IMR-90 (cell line): ENCODE measurements around the gene TSPAN31. TPM values are rescaled to one million over a fixed set of nuclear protein-coding genes. Genes with fewer than 3 reads are reported as not detected.

ENCODE experiments used
- ATAC-seq: fragments of 200-7000 bp; cut with Tn5 transposase; 2 replicates; pipeline ENCODE4 v1.9.1; 2020; ENCODE audit warnings: low read depth, mild to moderate bottlenecking, moderate library complexity
- BruUV-seq: library from RNA; stranded (reverse); fragments of 400-500 nt; replicated peaks from 2 replicates; lab custom pipeline; 2021; lab: Mats Ljungman, UMichigan
- CTCF ChIA-PET: fragments of 300-600 bp; formaldehyde crosslinking; extraction: SDS; loops from one replicate; lab custom pipeline; 2021; ENCODE audit warnings: antibody characterized with exemption; lab: Yijun Ruan, JAX
- POLR2A ChIA-PET: fragments of 300-600 bp; sonication (Branson Sonifier 250); formaldehyde crosslinking; loops from one replicate; lab custom pipeline; 2022; ENCODE audit warnings: antibody characterized with exemption; ENCODE audit not compliant: unreplicated experiment; lab: Charles Lee
- DNase-seq: peaks from one replicate; pipeline ENCODE4 v3.0.0; 2013
- H2AFZ ChIP-seq: replicated peaks from 2 replicates; pipeline ENCODE3; 2013; ENCODE audit warnings: low read length, mild to moderate bottlenecking; ENCODE audit not compliant: poor library complexity
- H2AK5ac ChIP-seq: 2 replicates; pipeline ENCODE4 v1.6.1; 2013; ENCODE audit warnings: low read depth, low read length, inconsistent platforms
- H2AK9ac ChIP-seq: replicated peaks from 2 replicates; pipeline ENCODE3; 2013; ENCODE audit warnings: mild to moderate bottlenecking, low read depth, low read length, moderate library complexity; ENCODE audit not compliant: poor library complexity
- H2BK120ac ChIP-seq: 2 replicates; pipeline ENCODE4 v1.6.1; 2013; ENCODE audit warnings: low read depth, low read length, inconsistent platforms
- H2BK15ac ChIP-seq: 3 replicates; pipeline ENCODE4 v1.6.1; 2013; ENCODE audit warnings: low read depth, low read length, inconsistent platforms
- H2BK20ac ChIP-seq: 2 replicates; pipeline ENCODE4 v1.6.1; 2013; ENCODE audit warnings: low read depth, mild to moderate bottlenecking, inconsistent platforms, low read length, moderate library complexity
- H2BK5ac ChIP-seq: 2 replicates; pipeline ENCODE4 v1.6.1; 2013; ENCODE audit warnings: mild to moderate bottlenecking, low read depth, low read length, inconsistent platforms; ENCODE audit not compliant: poor library complexity, severe bottlenecking
- H3K14ac ChIP-seq: replicated peaks from 2 replicates; pipeline ENCODE4 v1.6.1; 2013; ENCODE audit warnings: low read depth, low read length, inconsistent platforms
- H3K18ac ChIP-seq: 2 replicates; pipeline ENCODE4 v1.6.1; 2013; ENCODE audit warnings: low read depth, low read length, control low read depth
- H3K23ac ChIP-seq: 2 replicates; pipeline ENCODE4 v1.6.1; 2013; ENCODE audit warnings: low read depth, low read length, inconsistent platforms
- H3K27ac ChIP-seq: 2 replicates; pipeline ENCODE4 v1.5.1; 2013; ENCODE audit warnings: mild to moderate bottlenecking, control low read depth, low read length; ENCODE audit not compliant: insufficient read depth
- H3K27me3 ChIP-seq: 2 replicates; pipeline ENCODE4 v1.6.1; 2013; ENCODE audit warnings: low read length; ENCODE audit not compliant: control insufficient read depth, insufficient read depth
- H3K36me3 ChIP-seq: 2 replicates; pipeline ENCODE4 v1.6.1; 2013; ENCODE audit warnings: low read length, mixed read lengths; ENCODE audit not compliant: control insufficient read depth, insufficient read depth
- H3K4ac ChIP-seq: 2 replicates; pipeline ENCODE4 v1.6.1; 2013; ENCODE audit warnings: low read depth, low read length, inconsistent platforms
- H3K4me1 ChIP-seq: 2 replicates; pipeline ENCODE4 v1.6.1; 2013; ENCODE audit warnings: low read length, mixed read lengths; ENCODE audit not compliant: control insufficient read depth, insufficient read depth
- H3K4me2 ChIP-seq: 2 replicates; pipeline ENCODE4 v1.6.1; 2013; ENCODE audit warnings: low read depth, mild to moderate bottlenecking, control low read depth, low read length, moderate library complexity
- H3K4me3 ChIP-seq: 2 replicates; pipeline ENCODE4 v1.5.1; 2013; ENCODE audit warnings: low read depth, mild to moderate bottlenecking, control low read depth, low read length, moderate library complexity; ENCODE audit not compliant: insufficient read depth
- H3K56ac ChIP-seq: 2 replicates; pipeline ENCODE4 v1.6.1; 2013; ENCODE audit warnings: low read length, inconsistent platforms; ENCODE audit not compliant: insufficient read depth; ENCODE audit errors: extremely low read depth
- H3K79me1 ChIP-seq, 2 experiments: 2 replicates each; pipeline ENCODE4 v1.6.1; 2013; ENCODE audit warnings: low read length in 2 of 2, inconsistent platforms in 1 of 2, low read depth in 1 of 2
- H3K9ac ChIP-seq: 2 replicates; pipeline ENCODE4 v1.6.1; 2013; ENCODE audit warnings: low read depth, low read length, control low read depth
- H3K9me1 ChIP-seq: 2 replicates; pipeline ENCODE4 v1.6.1; 2013; ENCODE audit warnings: low read length, inconsistent platforms; ENCODE audit not compliant: insufficient read depth
- H3K9me3 ChIP-seq: 2 replicates; pipeline ENCODE4 v1.6.1; 2013; ENCODE audit warnings: low read length; ENCODE audit not compliant: control insufficient read depth, insufficient read depth
- H4K20me1 ChIP-seq: 2 replicates; pipeline ENCODE4 v1.6.1; 2013; ENCODE audit warnings: low read length, inconsistent platforms; ENCODE audit not compliant: insufficient read depth
- H4K5ac ChIP-seq: 2 replicates; pipeline ENCODE4 v1.6.1; 2013; ENCODE audit warnings: mild to moderate bottlenecking, low read depth, low read length, control low read depth
- H4K8ac ChIP-seq, 2 experiments: 2 replicates each; pipeline ENCODE4 v1.6.1; 2013; ENCODE audit warnings: low read depth in 2 of 2, low read length in 2 of 2, control low read depth in 1 of 2, inconsistent platforms in 1 of 2
- H4K91ac ChIP-seq: 2 replicates; pipeline ENCODE4 v1.6.1; 2013; ENCODE audit warnings: low read depth, low read length, inconsistent platforms; ENCODE audit not compliant: insufficient read depth
- CTCF ChIP-seq: conservative IDR thresholded peaks from 2 replicates; pipeline ENCODE4 v1.5.1; 2012; ENCODE audit warnings: mild to moderate bottlenecking, low read depth, low read length, improper control_type of control experiment
- FOS ChIP-seq: fragments of 150-350 bp; IDR thresholded peaks from 2 replicates; pipeline ENCODE4 v1.6.1; 2016; ENCODE audit warnings: low read depth, low read length
- MAFK ChIP-seq: IDR thresholded peaks from 2 replicates; pipeline ENCODE4 v1.6.1; 2012; ENCODE audit warnings: low read depth, low read length, improper control_type of control experiment
- MXI1 ChIP-seq: IDR thresholded peaks from 2 replicates; pipeline ENCODE4 v1.6.1; 2012; ENCODE audit warnings: low read depth, mild to moderate bottlenecking, low read length, moderate library complexity, borderline replicate concordance
- RCOR1 ChIP-seq: IDR thresholded peaks from 2 replicates; pipeline ENCODE4 v1.6.1; 2012; ENCODE audit warnings: mild to moderate bottlenecking, low read length, improper control_type of control experiment; ENCODE audit not compliant: insufficient replicate concordance
- SMC3 ChIP-seq: fragments of 150-350 bp; IDR thresholded peaks from 2 replicates; pipeline ENCODE4 v1.6.1; 2016; ENCODE audit warnings: low read depth, mild to moderate bottlenecking, antibody characterized with exemption, low read length, moderate library complexity
- WGBS, 2 experiments: methylation state at CpG; one replicate each; pipeline versions ENCODE4 v1.1.5 to v1.1.7; 2013; ENCODE audit warnings: missing lambda C conversion rate in 2 of 2; ENCODE audit not compliant: insufficient read length in 1 of 2; ENCODE audit errors: extremely low coverage in 2 of 2; 5-methylcytosine and 5-hydroxymethylcytosine counted together
- dilution Hi-C: fragments of 300-500 bp; cut with HindIII; formaldehyde crosslinking; loops from one replicate; pipeline ENCODE4 v1.14.3; 2018; ENCODE audit warnings: low sequenced_read_pairs; ENCODE audit not compliant: unreplicated experiment
- in situ Hi-C: fragments of 300-500 bp; cut with MboI; formaldehyde crosslinking; loops from 3 replicates; pipeline ENCODE4 v1.14.3; 2019; ENCODE audit warnings: low sequenced_read_pairs, inconsistent platforms, mixed read lengths
- intact Hi-C: fragments of 100-400 bp; cut with micrococcal nuclease; formaldehyde crosslinking; loops from 2 replicates; pipeline ENCODE4 v1.10.0; 2022
- polyA plus RNA-seq, 3 experiments: library from polyadenylated mRNA; depleted of rRNA; stranded (reverse); fragments of >200 nt; gene quantifications; 2 replicates each; pipeline ENCODE4 v1.2.3, GENCODE V29; 2012; ENCODE audit warnings: low replicate concordance in 1 of 3
- total RNA-seq: library from RNA; depleted of rRNA; stranded (reverse); fragments of >200 nt; gene quantifications from 2 replicates; pipeline ENCODE4 v1.2.3, GENCODE V29; 2012

The TSPAN31 gene
- total and polyA plus RNA-seq, 2 of the 4 experiments (the other 2 are of a cell fraction), result 12.3 to 71.2 TPM

DNA sequence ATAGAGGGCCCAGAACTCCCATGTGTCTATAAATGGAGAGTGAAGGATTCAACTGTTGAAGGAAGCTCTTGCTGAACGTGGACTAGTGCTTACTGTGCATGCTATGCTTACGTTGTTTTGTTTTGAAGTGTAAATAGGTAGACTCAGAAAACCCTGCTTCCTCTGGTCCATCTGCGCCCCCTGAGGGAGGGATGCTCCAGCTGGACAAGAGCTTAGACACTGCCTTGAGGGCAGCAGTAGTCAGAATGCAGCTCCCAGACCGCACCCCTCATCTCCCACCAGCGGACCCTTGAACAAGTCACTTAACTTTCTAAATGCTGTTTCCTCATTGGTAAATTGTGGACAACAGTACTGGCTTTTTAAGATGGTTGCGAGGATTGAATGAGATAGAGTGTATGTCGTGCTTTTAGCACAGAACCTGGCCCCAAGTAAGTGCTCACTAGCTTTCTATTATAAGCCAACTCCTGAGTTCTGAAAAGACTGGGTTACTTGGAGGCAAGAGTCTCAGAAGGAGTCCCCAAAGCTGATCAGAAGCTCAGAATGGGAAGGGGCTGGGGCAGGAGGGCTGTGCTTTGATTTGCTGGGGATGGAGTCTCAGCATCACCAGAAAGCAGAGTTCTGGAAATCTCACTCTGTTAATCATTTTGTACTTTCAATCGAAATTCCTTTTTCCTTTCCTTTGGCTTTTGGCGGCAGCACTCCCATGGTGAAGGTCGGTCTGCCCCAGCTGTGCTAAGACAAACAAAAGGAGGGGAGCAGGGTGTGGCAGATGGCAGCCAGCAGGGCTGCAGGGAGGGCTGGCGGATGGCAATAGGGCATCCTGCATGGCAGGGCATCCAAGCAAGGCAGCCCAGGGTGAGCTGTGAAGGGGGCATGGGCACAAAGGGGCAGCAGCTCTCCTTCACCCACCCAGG, 21.9 kb upstream of the TSPAN31 start:
- Histone ChIP-seq H3K4me1 (0 out of 2 replicates have a peak, but pooled peaks cover 4% of the 10 kb centered on the region), H2BK5ac (no peak overlapping the region), H3K18ac (no peak overlapping the region), H4K20me1 (peaks cover 9% of the 10 kb centered on the region; the same call in 1 of the 2 replicates), H3K56ac (no peak overlapping the region), H2AK9ac (no peak overlapping the region), H3K23ac (no peak overlapping the region), H2AK5ac (no peak overlapping the region), H3K27ac (no peak overlapping the region), H3K4me2 (no peak overlapping the region), H3K4me3 (no peak overlapping the region), H3K9me3 (no peaks in the 10 kb centered on the region), H2BK15ac (no peak overlapping the region), H3K27me3 (no peaks in the 10 kb centered on the region; the same call in 1 of the 2 replicates), H2BK120ac (no peak overlapping the region), H2AFZ (no peak overlapping the region), H4K5ac (no peak overlapping the region), H2BK20ac (no peak overlapping the region), H4K91ac (no peak overlapping the region), H3K9me1 (peaks cover 10% of the 10 kb centered on the region; the same call in 1 of the 2 replicates), H4K8ac (no peak overlapping the region), H3K36me3 (peaks cover 34% of the 10 kb centered on the region), H3K14ac (no peak overlapping the region), H3K4ac (no peak overlapping the region), H3K9ac (no peak overlapping the region), H3K79me1 (peaks cover 0 to 17% of the 10 kb centered on the region in 2 experiments; a peak in 1 of 4 replicates)
- ATAC-seq, result no peak
- WGBS, 2 experiments, result no CpG with 5 or more reads among the region's 11 CpGs
- DNase-seq, result no peak
- TF ChIP-seq FOS (no peak), SMC3 (no peak), CTCF (no peak), RCOR1 (no peak), MXI1 (no peak), MAFK (no peak)
- ChIA-PET POLR2A (interaction anchor here (0.6 kb wide), 1 partner anchor 42 kb away, joined by 12 read pairs; no protein-coding TSS in a partner anchor), CTCF (interaction anchor here (0.6 kb wide), 2 partner anchors 20 to 147 kb away, joined by 3 read pairs; no protein-coding TSS in a partner anchor)
- dilution Hi-C loops, result no loop called here
- no TSS peak for BruUV-seq
- intact Hi-C loops, result no loop called here
- in situ Hi-C loops, result no loop called here
